GM19468 (cell line): ENCODE measurements around the gene C9orf78.

Source experiments
- ATAC-seq: cut with Tn5 transposase; IDR thresholded peaks from one replicate; pipeline ENCODE4 v1.9.1; 2021; ENCODE audit warnings: mild to moderate bottlenecking, moderate library complexity, moderate number of reproducible peaks; ENCODE audit not compliant: unreplicated experiment; ENCODE audit errors: extremely low read depth

The C9orf78 gene, protein sequence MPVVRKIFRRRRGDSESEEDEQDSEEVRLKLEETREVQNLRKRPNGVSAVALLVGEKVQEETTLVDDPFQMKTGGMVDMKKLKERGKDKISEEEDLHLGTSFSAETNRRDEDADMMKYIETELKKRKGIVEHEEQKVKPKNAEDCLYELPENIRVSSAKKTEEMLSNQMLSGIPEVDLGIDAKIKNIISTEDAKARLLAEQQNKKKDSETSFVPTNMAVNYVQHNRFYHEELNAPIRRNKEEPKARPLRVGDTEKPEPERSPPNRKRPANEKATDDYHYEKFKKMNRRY

DNA sequence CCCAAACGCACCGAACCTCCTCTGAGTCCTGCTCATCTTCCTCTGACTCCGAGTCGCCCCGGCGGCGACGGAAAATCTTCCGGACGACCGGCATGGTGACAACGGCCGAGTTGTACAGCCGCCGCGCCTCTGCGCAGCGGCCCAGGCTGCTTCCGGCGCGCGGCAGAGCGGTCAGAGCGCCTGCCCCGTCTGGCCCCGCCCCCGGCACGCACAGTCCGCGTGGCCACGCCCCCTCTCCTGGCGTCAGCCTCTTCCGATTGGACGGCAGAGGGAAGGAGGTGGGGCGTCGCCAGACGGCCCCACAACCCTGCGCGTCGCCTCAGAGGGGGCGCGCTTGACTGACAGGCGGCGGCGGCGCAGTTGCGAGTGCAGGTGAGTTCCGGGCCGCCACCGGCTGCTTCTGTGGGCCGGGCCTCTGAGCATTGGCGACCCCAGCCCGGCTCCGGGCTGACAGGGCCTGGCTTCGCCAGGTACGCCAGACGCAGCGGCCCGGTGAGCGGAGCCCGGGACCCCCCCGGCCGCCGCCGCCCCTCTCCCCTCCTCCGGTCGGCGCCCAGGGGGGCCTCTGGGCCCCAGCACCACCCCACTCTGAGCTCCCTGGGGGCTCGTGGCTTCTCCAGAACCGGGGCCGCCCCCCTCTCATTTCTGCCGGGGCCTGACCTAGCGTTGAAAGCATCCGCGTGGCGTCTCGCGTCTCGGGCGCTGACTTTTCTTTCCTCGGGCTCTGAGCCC, at the start of gene C9orf78, which contains the start of gene USP20:
Gene C9orf78, minus strand, starts transcription at position 148 of the 732 bp plus-strand sequence. Its CDS starts 54 bp downstream, at position 94.
Gene USP20, plus strand, starts transcription at position 331 of the 732 bp plus-strand sequence. CDS start 17,098 bp downstream, outside the sequence.
- peak; percentile 80 for ATAC-seq

DNA sequence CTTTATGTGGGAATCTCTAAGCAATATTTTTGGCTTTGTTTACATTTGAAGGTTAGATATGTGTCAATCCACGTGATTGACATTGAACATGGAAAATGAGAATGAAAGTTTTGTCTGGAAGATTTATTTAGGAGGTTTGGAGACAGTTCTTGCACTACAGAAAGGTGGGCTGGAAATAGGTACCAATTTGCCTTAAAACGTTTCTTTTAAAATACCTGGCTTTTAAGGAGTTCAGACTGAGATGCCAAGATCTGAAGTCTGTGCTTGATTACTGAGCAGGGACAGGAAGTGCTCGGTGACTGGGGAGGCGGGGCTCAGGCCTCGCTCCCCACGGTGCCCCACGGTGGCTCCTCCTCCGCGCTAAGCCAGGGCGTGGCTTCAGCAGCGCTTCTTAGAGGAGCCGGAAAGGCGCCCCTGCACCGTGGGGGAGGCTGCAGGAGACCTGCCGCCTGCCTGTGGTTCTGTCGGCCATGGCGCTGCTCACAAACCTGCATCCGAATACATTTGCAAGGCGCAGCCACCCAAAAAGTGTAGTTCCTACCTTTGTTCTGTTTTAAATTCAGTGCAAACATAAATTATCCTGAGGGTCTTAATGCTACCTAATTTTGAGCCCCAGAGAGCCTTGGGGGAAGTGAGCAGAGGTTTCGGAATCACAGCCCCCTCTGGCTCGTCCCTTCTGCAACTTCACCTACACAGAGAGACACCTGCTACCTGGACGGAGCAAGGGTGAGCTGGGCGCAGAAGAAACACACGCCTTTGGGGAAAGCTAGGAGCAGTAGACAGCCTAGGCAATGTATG, 49.3 kb upstream of the C9orf78 start:
- peak; percentile 61 for ATAC-seq

DNA sequence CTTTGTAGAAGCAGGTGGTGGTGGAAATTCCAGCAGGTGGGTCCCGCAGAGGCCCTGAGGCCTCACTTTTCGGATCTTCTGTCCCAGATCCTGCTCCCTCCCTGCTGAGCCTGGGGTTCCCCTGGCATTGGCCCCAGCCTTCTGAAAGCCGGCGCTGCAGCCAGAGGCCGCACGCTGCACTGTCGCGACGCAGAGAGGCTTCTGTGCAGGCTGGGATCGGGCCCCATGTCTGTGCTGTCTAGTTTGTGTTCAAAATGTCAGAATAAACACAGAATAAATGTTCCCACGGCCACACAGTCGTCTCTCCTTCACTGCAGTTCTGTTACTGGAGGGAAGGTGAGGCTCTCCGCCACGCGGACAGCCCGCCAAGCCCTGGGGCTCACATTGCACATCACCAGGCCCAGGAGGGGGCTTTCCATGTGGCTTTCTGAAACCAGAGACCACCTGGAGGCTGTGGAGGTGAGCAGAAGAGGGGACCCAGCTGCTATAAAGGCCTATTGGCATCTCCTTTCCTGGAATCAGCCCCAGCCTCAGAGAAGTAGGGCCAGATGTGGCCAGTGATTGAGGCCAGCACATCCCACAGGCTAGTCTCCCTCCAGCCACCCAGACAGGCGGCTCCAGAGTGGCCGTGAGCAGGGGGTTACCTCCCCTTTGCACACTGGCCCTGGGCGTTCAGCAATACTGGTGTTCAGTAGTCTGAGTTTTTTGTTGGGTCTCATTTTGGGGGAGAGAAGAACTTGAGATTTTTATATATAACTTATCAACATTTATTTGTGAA, 46.7 kb upstream of the C9orf78 start:
- ATAC-seq, result no peak

DNA sequence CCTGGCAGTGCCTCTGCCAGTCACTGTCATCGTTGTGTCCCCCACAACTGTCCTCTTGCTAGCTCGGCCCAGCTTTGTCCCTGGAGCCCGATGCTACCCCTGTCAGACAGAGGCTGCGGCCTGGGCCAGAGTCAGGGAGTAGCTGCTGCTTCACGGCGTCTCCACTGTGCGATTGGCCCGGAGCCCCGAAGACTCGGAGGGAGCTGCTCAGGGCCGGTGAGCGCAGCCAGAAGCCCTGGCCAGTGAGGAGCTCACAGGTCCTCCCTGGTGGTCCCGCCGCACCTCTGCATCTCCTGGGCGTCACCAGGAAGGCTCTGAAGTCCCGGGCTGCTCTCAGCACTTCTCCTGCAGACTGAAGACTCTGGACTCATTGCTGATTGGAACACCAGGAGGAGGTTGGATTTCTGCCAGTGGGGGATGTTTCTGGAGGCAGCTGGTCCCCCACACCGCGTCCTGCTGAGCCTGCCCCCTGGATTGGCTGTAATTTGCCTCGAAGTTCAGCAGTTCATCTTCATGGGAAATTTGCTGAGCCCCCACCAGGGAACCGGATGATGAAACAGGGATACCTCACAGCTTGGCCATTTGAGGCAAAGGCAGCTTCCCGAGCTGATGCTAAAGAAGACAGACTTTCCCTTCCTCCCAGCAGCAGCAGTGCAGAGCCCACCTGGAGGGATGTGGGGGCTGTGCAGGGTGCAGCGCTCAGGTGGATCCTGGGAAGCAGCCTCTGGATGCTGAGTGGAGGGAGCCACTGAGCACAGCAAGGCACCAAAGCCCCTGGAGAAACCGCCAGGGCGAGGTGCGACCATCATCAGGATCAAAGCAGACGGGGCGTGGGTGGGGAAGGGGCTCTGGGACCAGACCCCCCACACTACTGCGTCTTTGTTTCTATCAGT, 45.8 kb upstream of the C9orf78 start:
- ATAC-seq, result no peak

DNA sequence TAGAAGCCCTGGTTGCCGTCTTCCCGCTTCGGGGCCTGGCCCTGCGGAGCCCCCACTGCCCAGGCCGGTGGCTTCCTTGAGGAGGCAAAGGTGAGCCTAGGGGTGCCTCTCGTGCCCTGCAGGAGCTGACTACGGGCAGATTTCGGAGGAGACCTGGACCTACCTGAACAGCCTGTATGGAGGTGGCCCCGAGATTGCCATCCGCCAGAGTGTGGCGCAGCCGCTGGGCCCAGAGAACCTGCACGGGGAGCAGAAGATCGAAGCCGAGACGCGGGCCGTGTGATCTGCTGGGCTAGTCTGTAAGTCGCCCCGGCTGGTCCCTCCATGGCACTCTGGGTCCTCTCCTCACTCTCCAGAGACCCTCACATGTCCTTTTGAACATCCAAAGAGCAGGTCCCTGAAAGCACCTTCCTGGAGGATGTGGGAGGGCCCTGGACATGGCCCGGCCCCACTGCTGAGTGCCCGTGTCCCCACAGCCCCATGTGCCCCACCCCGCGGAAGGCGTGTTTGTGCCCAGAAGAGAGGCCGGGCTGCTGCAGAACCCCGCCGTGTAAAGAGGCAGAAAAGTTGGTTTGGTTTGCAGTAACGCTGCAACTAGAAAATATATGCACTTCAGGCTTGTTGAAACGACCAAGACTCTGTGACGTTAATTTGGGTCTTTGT, 45.0 kb upstream of the C9orf78 start:
- ATAC-seq, result no peak

DNA sequence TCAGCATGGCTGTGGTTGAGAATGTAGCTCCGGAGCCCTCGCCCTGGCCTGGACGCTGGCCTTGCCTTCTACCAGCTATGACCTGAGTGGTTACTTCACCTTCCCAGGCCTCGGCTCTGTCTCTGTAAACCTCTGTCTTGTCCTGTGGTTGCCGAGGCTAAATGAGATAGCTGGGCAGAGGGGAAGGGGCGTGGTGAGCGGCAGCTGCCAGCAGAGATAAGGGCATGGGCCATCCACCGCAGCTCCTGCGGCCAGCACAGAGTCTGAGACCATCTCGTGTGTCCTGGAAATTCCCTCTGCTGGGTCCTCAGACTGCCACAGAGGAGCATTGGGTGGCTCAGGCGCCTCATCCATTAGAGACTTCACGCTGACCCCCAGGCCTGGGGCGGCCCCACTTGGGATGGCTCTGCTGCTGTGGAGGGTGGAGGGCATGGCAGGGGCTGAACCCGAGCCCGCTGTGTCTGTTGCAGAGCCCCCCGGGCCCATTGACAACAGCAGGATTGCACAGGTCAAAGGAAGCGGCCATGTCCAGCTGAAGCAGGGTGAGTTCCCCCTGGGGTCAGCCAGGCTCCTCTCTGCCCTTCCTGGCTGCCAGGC, 44.1 kb upstream of the C9orf78 start:
- no peak for ATAC-seq

DNA sequence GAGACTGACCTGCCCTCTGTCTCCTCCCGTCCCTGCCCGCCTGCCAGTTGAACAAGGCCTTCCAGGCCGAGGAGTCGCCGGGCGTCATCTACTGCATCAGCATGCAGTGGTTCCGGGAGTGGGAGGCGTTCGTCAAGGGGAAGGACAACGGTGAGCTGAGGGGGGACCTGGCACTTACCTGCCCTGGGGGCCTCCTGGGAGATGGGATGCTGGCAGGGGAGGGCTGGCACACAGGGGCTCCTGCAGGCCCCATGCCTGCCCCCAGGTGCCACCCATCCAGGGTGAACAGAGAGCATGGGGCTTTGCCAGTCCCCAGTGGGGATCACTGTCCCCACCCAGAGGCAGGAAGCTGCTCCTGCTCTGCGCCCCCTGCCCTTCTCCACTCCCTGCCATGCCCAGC, 43.2 kb upstream of the C9orf78 start:
- ATAC-seq, result no peak

DNA sequence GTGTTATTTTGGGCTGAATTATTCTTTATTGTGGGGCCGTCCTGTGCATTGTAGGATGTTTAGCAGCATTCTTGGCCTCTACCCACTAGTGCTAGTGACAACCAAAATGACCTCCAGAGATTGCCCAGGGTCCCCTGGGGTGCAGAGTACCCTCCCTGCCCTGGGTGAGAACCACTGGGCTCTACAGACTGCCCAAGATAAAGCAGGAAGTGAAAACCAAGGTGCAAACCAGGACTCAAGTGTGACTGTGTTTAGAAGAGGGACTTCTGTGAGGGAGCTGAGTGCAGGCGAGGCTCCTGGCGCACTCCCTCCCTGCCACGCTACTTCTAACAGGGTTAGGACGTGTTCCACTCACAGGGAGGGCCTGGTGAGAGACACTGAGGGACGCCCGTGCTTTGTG, 41.7 kb upstream of the C9orf78 start:
- no peak for ATAC-seq

DNA sequence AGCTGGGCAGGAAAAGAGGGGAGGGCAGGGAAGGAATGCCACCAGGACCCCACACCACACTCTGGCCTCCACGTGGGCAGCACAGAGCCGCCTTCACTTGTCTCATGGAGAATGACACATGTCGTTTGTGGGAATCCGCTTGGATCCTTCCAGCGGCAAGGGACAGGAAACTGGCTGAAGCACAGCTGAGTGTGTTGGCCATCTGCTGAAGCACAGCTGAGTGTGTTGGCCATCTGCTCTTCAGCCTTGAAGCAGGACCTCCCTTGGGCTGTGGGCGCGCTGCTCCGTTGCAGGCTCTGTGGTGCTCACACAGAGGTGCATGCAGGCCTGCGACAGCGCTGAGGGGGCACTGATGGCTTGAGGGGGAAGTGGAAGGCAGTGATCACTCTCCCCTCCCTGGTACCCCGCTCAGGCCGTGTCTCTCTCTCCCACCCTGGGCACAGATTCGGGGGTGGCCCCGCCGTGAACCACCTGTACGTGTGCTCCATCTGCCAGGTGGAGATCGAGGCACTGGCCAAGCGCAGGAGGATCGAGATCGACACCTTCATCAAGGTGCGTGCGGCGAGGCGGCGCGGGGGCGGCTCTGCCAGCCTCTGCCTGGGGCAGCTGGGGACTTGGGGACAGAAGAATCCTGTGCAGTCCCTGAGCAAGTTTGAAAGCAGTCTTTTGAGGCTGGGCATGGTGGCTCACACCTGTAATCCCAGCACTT, 40.8 kb upstream of the C9orf78 start:
- no peak for ATAC-seq

DNA sequence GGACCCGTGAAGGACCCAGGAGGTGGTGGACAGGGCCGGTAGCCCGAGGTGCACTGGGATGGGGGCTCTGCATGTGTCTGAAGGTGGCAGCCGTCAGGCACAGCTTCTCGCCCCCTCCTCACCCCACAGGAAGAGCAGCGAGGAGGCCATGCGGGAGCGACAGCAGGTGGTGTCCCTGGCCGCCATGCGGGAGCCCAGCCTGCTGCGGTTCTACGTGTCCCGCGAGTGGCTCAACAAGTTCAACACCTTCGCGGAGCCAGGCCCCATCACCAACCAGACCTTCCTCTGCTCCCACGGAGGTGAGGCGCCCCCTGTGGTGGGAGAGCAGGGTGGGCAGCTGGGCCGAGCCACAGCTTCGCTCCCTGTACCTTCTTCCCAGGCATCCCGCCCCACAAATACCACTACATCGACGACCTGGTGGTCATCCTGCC, 40.1 kb upstream of the C9orf78 start:
- ATAC-seq, result no peak

DNA sequence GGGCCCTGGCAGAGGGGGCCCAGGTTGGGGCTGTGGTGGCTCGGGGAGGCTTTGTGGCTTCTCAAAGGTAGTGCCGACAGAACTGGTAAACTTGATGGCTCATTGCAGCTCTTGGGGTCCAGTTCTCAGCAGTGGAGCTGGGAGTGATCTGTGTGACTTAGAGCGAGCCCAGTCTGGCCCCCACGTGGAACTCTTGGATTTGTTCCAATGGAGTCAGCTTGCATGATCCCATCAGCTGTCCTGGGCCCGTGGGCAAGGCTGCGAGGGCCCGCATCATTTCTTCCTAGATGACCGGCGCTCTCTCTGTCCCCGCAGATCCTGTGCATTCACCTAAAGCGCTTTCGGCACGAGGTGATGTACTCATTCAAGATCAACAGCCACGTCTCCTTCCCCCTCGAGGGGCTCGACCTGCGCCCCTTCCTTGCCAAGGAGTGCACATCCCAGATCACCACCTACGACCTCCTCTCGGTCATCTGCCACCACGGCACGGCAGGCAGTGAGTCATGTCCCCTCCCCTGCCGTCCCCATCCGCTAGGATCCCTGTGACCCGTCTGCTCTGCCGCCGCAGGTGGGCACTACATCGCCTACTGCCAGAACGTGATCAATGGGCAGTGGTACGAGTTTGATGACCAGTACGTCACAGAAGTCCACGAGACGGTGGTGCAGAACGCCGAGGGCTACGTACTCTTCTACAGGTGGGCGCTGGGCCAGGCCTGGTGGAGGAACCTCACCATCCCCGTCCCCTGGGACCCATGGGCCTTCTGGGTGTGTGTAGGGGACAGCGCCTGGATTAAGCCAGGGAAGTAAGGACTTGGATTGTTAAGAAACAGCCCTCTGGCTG, 39.4 kb upstream of the C9orf78 start:
- ATAC-seq, result no peak

DNA sequence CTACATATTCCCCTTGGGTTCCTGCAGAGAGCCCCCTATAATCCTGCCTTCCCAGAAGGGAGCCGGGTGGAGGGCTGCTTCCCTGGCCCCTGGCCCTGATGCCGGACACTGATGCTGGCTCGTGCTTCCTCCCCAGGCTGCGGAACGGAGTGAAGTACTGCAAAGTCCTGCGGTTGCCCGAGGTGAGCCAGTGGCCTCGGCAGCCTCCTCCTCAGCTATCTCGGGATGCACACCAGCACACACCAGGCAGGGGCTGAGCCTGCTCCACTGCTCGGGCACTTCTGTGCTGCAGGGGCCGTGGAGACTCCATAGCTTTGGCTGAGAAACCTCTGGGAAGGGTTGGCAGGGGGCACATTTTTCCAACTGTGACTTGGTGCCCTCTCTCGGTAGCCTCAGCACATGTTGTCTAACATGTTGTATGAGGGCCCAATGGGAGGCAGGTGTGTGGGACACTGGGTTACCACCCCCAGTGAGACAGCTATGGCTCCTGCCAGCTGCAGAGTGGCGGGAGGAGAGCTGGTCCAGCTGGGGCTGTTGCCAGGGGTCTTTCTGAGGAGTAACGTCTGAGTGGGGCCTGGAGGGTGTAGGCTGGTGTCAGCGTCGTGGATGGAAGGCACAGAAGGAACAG, 38.6 kb upstream of the C9orf78 start:
- ATAC-seq, result no peak

DNA sequence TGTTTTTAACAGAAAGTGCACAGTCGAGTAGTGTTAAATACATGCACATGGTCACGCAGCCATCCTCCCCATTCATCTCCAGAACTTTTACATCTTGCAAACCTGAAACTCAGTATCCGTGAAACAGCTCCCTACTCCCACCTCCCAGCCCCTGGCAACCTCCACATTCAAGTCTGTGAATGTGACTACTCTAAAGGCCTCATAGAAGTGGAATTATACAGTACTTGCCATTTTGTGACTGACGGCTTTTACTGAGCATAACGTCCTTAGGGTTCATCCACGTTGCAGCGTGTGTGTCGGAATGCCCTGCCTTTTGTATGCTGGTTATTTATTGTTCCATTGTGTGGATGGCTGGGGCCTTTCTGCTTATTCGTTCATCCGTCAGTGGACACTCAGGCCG, 36.0 kb upstream of the C9orf78 start:
- no peak for ATAC-seq

DNA sequence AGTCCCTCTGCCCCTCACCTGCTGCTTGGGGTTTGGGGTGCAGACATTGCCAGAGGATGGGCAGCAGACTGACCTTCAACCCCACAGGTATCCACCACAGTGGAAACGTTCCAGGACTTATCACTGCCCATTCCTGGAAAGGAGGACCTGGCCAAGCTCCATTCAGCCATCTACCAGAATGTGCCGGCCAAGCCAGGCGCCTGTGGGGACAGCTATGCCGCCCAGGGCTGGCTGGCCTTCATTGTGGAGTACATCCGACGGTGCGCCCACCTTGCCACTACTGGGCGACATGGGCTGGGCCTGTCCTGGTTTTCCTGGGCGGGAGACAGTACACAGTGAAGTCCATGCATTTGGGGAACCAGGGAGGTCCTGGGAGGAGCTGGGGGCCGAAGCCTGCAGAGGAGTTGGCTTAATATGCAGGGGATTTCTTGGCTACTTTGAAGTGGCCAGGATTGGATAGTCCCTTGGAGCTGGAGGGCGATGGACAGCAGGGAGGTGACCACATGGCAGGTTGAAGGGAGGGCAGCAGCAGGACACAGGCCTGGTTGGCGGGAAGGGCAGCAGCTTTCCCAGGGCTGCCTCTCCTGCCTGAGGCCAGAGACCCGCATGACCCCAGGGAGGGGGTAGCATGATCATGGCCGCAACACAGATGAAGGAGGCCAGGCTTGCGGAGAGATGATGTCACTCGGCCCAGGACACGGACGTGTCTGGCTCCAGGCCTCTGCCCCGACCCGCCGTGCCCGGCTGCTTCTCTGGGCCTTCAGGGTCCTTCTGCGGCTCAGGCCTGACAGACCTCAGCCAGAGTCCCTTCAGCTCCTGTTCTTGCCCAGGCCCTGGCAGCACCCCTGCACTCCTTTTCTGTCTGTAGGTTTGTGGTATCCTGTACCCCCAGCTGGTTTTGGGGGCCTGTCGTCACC, 34.8 kb upstream of the C9orf78 start:
- ATAC-seq, result no peak

DNA sequence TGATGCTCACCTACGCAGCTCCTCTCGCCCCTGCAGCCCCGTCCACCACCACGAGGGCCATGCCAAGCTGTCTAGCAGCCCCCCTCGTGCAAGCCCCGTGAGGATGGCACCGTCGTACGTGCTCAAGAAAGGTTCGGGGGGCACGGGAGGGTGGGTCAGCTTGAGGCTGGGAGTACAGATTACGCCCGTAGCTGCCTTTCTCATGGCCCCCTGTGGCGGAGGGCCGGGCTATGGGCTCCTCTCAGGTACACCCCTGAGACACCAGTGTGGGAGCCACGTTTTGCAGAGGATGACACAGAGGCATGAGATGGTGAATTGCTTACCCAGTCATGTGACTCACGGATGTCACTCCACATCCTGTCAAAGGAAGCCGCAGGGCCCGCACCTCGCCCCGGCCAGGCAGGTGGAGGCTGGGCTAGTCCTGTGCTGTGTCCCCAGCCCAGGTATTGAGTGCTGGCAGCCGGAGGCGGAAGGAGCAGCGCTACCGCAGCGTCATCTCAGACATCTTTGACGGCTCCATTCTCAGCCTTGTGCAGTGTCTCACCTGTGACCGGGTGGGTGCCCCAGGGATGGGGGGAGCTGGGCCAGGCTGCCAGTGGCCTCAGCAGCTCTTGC, 33.9 kb upstream of the C9orf78 start:
- ATAC-seq, result no peak
